ENCODE measurements around the gene ZBTB20.

ZBTB20 gene

GRCh38 chr3:114796796-114797195, 350.3 kb downstream of the ZBTB20 start:
- no peak for DNase-seq (ENCODE audit: low read depth)
- TF ChIP-seq, protein P1, sequence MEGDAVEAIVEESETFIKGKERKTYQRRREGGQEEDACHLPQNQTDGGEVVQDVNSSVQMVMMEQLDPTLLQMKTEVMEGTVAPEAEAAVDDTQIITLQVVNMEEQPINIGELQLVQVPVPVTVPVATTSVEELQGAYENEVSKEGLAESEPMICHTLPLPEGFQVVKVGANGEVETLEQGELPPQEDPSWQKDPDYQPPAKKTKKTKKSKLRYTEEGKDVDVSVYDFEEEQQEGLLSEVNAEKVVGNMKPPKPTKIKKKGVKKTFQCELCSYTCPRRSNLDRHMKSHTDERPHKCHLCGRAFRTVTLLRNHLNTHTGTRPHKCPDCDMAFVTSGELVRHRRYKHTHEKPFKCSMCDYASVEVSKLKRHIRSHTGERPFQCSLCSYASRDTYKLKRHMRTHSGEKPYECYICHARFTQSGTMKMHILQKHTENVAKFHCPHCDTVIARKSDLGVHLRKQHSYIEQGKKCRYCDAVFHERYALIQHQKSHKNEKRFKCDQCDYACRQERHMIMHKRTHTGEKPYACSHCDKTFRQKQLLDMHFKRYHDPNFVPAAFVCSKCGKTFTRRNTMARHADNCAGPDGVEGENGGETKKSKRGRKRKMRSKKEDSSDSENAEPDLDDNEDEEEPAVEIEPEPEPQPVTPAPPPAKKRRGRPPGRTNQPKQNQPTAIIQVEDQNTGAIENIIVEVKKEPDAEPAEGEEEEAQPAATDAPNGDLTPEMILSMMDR (conservative IDR thresholded peaks at IDR 0.05; ENCODE audit: low read depth, low read length), result no peak
- no peak overlapping the region for H3K4me3 ChIP-seq (ENCODE audit: low read depth, low read length)

GRCh38 chr3:114794894-114795630, 352.0 kb downstream of the ZBTB20 start:
- H3K4me3 ChIP-seq (ENCODE audit: low read depth, low read length), result no peak overlapping the region
- TF ChIP-seq, protein P1 (conservative IDR thresholded peaks at IDR 0.05; ENCODE audit: low read depth, low read length), result no peak
- no peak for DNase-seq (ENCODE audit: low read depth)

DNA sequence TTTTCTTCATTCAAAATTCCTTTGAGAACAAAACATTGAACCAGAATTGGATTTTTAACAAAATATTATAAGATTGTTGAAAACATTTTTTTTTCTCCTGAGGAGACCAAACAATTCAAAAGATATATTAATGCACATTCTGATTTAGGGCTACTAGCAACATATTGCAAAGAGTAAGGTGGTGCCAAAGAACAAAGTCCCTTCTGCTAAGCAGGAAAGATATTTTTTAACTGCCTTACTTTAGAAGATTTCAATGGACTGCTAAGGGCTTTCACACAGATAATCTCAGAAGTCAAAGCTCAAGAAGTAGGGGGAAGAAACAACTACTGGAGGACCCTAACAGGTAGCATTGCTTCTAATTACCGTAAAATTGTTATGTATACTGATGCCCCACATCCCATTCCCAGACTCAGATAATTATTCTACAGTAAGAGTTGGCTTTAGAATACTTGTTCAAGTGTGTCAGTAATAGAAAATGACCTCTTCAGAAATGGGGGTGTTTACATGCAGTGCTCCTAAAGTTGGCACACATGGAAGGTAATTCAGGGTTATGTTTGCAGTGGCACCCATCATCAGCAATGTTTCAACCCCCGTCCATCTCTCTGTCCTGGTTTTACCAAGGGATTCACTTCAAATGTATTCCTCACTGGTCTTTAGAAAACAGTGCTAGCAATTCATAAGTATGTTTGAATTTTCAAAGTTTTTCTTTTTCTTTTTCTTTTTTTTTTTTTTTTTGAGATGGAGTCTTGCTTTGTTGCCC, 354.7 kb downstream of the ZBTB20 start:
- TF ChIP-seq, protein P1 (conservative IDR thresholded peaks at IDR 0.05; ENCODE audit: low read depth, low read length), result no peak
- no peak overlapping the region for H3K4me3 ChIP-seq (ENCODE audit: low read depth, low read length)
- DNase-seq (ENCODE audit: low read depth), result no peak

DNA sequence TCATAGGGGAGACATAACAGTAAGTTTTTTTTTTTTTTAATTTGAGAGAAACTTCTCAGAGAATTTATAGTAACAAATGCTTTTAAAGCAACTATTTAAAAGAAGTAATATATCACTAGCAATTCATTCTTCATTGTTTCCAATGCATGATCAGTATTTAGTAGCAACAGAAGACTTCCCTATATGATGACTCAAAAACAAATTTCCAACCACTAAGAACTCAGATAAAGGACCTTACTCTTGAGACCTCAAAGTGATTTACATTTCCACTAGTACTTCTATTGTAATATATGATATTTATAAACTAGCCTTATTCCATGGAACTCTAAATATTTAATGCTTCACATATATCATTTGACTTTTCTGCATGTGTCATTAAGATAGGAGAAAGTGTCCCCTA, 356.3 kb downstream of the ZBTB20 start:
- H3K4me3 ChIP-seq (ENCODE audit: low read depth, low read length), result no peak overlapping the region
- DNase-seq (ENCODE audit: low read depth), result no peak
- TF ChIP-seq, protein P1 (conservative IDR thresholded peaks at IDR 0.05; ENCODE audit: low read depth, low read length), result no peak

DNA sequence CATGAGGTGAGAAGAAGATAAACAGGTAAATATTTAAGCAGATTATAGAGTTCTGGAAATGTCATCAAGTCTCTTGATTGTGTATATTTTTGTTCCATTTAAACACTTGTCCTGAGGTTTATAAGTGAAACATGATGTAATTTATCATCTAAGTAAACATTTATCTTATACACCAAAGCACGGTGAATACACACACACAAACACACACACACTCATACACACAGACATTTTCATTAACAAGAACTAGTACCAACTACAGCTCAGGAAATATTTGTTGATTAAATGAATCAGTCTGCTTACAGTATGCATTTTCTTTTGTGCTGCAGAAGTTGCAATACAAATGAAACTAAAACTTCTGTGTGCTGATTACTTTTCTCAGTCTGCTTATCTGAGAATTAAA, 357.3 kb downstream of the ZBTB20 start:
- DNase-seq (ENCODE audit: low read depth), result no peak
- TF ChIP-seq, protein P1 (conservative IDR thresholded peaks at IDR 0.05; ENCODE audit: low read depth, low read length), result no peak
- no peak overlapping the region for H3K4me3 ChIP-seq (ENCODE audit: low read depth, low read length)

GRCh38 chr3:114775395-114775794, 371.7 kb downstream of the ZBTB20 start:
- TF ChIP-seq, protein P1 (conservative IDR thresholded peaks at IDR 0.05; ENCODE audit: low read depth, low read length), result no peak
- H3K4me3 ChIP-seq (ENCODE audit: low read depth, low read length), result no peak overlapping the region
- DNase-seq (ENCODE audit: low read depth), result peak; percentile 60
